T-helper 9 cell (primary cell): Measurements from ENCODE around the gene GYS2.
"Not testable (repeated sequence)": the region's sequence is repeated elsewhere in the genome, so short reads cannot be mapped to it uniquely, and the experiment has no call there.

Experiments
- DNase-seq: peaks from one replicate; pipeline ENCODE4 v3.0.0-alpha.2; 2020
- total RNA-seq, 2 donors: gene quantifications; one replicate each; lab custom pipeline; 2026; lab: John Stamatoyannopoulos, UW

GYS2 gene
- total RNA-seq = 0 to 0.24 reads per million in 2 donors

GRCh38 chr12:21604245-21605101 is at the start of gene GYS2:
GYS2 (minus strand) TSS chr12:21604847; CDS start chr12:21604592, 255 bp downstream.
- DNase-seq = no peak

- no peak for DNase-seq
These were observed 47.2 kb upstream of the GYS2 start for GRCh38 chr12:21651821-21652220.

GRCh38 chr12:21650997-21651396 is 46.4 kb upstream of the GYS2 start:
- no peak for DNase-seq

- no peak for DNase-seq
These were observed 44.4 kb upstream of the GYS2 start for GRCh38 chr12:21649034-21649433.

GRCh38 chr12:21648378-21648777 is 43.7 kb upstream of the GYS2 start:
- no peak for DNase-seq

- DNase-seq = no peak
These were observed 42.5 kb upstream of the GYS2 start for GRCh38 chr12:21647179-21647578.

GRCh38 chr12:21645041-21645500 is 40.4 kb upstream of the GYS2 start:
- DNase-seq = not testable (repeated sequence)

GRCh38 chr12:21644516-21644915 is 39.9 kb upstream of the GYS2 start:
- no peak for DNase-seq

- no peak for DNase-seq
These were observed 39.1 kb upstream of the GYS2 start for GRCh38 chr12:21643758-21644157.

- DNase-seq = no peak
These were observed 38.2 kb upstream of the GYS2 start for GRCh38 chr12:21642707-21643389.

GRCh38 chr12:21638054-21638891 is 33.6 kb upstream of the GYS2 start:
- DNase-seq = no peak

GRCh38 chr12:21634245-21634644 is 29.6 kb upstream of the GYS2 start:
- DNase-seq = no peak

- DNase-seq = no peak
These were observed 26.7 kb upstream of the GYS2 start for GRCh38 chr12:21631367-21631766.

- no peak for DNase-seq
These were observed 23.3 kb upstream of the GYS2 start for GRCh38 chr12:21627924-21628323.

- DNase-seq = no peak
These were observed 13.9 kb upstream of the GYS2 start for GRCh38 chr12:21618566-21618965.

GRCh38 chr12:21617030-21617429 is 12.4 kb upstream of the GYS2 start:
- no peak for DNase-seq

GRCh38 chr12:21615431-21615830 is 10.8 kb upstream of the GYS2 start:
- DNase-seq = no peak

- no peak for DNase-seq
These were observed 9.9 kb upstream of the GYS2 start for GRCh38 chr12:21614506-21614905.

GRCh38 chr12:21613931-21614330 is 9.3 kb upstream of the GYS2 start:
- DNase-seq = no peak

GRCh38 chr12:21608196-21608595 is 3.5 kb upstream of the GYS2 start:
- no peak for DNase-seq

- no peak for DNase-seq
These were observed 3.1 kb upstream of the GYS2 start for GRCh38 chr12:21607701-21608100.

GRCh38 chr12:21606175-21606574 is 1.5 kb upstream of the GYS2 start:
- DNase-seq = no peak

GRCh38 chr12:21602774-21603173 is 1.9 kb downstream of the GYS2 start:
- no peak for DNase-seq
